ENCODE results near the gene AKIRIN2.
"Not testable (repeated sequence)": the region's sequence is repeated elsewhere in the genome, so short reads cannot be mapped to it uniquely, and the experiment has no call there.

Gene AKIRIN2

DNA sequence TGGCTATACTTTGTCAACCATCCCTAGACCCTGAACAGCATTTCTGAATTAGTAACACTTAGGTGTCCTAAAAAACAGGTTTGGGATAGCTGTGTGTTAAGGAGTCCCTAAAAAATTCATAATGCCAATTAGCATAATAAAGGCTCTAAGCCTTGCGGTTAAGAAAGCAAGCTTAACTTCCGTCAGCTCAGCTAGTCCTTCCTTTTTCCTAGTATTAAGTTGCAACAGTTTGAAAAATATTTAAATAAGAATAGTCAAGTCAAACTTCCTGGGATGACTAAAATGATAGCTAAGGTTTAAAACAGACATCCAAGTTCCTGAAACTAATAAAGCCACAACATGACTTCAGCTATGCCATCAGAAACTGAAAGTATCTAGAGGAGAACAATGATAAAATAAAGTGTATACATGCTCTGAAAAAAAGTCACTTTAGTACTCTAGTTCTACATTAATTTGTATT lies 3.5 kb downstream of the AKIRIN2 start:
- Histone ChIP-seq H3K9ac (ENCODE audit: low read length) (peak overlapping the region; percentile 45), H3K23ac (ENCODE audit: low read length) (no peak overlapping the region)
- WGBS (ENCODE audit: extremely low coverage, insufficient coverage, low lambda C conversion rate): no CpG with 5 or more reads among the region's 2 CpGs

DNA sequence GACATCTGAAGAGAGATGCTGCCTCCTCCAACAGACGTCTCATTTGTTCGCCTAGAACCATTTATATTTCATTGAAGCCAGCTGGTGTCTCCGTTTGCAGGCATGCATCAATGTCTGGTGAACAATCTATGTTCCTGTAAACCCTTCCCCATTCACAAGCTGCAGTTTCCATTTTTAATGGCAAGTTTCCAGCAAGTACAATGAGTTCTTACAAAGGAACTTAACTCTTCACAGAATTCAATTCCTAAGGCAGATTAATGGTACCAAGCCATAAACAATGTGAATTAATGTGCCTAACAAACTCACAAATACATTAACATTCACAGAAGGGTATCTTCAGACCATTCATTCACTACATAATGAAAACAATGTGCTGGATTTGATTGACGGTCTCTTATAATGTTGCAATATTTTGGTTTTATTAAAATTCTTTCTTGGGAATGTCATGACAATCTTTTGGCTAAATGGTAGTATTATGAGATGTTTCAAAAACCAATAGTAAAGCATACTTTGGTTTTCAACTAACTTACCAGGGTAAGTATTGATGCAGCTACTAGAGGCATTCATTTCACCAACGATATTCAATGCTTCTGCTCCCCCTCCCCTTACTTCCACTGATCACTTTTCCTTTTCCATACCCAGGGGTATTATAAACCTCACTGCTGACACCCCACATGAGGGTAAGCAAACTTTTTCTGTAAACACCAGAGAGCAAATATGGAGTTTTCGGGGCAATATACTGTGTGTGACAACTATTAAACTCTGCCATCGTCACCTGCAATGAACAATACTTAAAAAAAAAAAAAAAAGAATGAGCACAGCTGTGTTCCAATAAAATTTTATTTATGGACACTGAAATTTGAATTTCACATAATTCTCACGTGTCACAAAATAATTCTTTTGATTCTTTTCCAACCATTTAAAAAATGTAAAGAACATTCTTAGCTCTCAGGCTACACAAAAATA lies 4.2 kb downstream of the AKIRIN2 start:
- Histone ChIP-seq H2AK5ac (ENCODE audit: low read length) (no peak overlapping the region), H3K56ac (ENCODE audit: low read length) (no peak overlapping the region), H4K8ac (ENCODE audit: low read depth, low read length) (no peak overlapping the region), H3K23ac (ENCODE audit: low read length) (no peak overlapping the region), H3K4ac (ENCODE audit: low read depth, low read length) (no peak overlapping the region), H2BK5ac (ENCODE audit: low read length) (no peak overlapping the region), H3K18ac (ENCODE audit: low read length) (no peak overlapping the region), H3K36me3 (ENCODE audit: control insufficient read depth, insufficient read depth, low read length) (no peaks in the 10 kb centered on the region), H3K79me1 (ENCODE audit: low read length) (no peaks in the 10 kb centered on the region), H3K4me1 (ENCODE audit: control insufficient read depth, low read depth, low read length) (peaks cover 5% of the 10 kb centered on the region), H3K9ac (ENCODE audit: low read length) (peak overlapping the region; percentile 45), H4K5ac (ENCODE audit: low read length) (no peak overlapping the region), H3K4me2 (ENCODE audit: low read length) (peak overlapping the region; percentile 39), H3K4me3 (ENCODE audit: low read length) (no peak overlapping the region), H3K79me2 (ENCODE audit: control insufficient read depth, insufficient read depth, low read length) (peaks cover 79% of the 10 kb centered on the region), H2BK120ac (ENCODE audit: low read depth, low read length) (no peak overlapping the region), H3K27ac (ENCODE audit: low read depth, low read length) (no peak overlapping the region), H2BK15ac (replicated peaks; ENCODE audit: low read depth) (no peak overlapping the region), H3K27me3 (ENCODE audit: insufficient read depth, low read length, poor library complexity) (no peaks in the 10 kb centered on the region)
- no peak for DNase-seq
- WGBS (ENCODE audit: extremely low coverage, insufficient coverage, low lambda C conversion rate): no CpG with 5 or more reads among the region's 8 CpGs

More for the DNA sequence above, 3.5 kb downstream of the AKIRIN2 start:
- Histone ChIP-seq H3K4me2 (ENCODE audit: low read length) (peak overlapping the region; percentile 18), H3K79me1 (ENCODE audit: low read length) (no peaks in the 10 kb centered on the region), H3K18ac (ENCODE audit: low read length) (no peak overlapping the region), H2BK120ac (ENCODE audit: low read depth, low read length) (no peak overlapping the region), H2BK5ac (ENCODE audit: low read length) (no peak overlapping the region), H3K4me1 (ENCODE audit: control insufficient read depth, low read depth, low read length) (peaks cover 5% of the 10 kb centered on the region), H3K4me3 (ENCODE audit: low read length) (no peak overlapping the region), H3K4ac (ENCODE audit: low read depth, low read length) (no peak overlapping the region), H4K5ac (ENCODE audit: low read length) (no peak overlapping the region), H3K27me3 (ENCODE audit: insufficient read depth, low read length, poor library complexity) (no peaks in the 10 kb centered on the region), H2AK5ac (ENCODE audit: low read length) (no peak overlapping the region), H2BK15ac (replicated peaks; ENCODE audit: low read depth) (no peak overlapping the region), H3K79me2 (ENCODE audit: control insufficient read depth, insufficient read depth, low read length) (peaks cover 72% of the 10 kb centered on the region), H3K56ac (ENCODE audit: low read length) (no peak overlapping the region), H3K27ac (ENCODE audit: low read depth, low read length) (no peak overlapping the region), H4K8ac (ENCODE audit: low read depth, low read length) (no peak overlapping the region), H3K36me3 (ENCODE audit: control insufficient read depth, insufficient read depth, low read length) (no peaks in the 10 kb centered on the region)
- no peak for DNase-seq

DNA sequence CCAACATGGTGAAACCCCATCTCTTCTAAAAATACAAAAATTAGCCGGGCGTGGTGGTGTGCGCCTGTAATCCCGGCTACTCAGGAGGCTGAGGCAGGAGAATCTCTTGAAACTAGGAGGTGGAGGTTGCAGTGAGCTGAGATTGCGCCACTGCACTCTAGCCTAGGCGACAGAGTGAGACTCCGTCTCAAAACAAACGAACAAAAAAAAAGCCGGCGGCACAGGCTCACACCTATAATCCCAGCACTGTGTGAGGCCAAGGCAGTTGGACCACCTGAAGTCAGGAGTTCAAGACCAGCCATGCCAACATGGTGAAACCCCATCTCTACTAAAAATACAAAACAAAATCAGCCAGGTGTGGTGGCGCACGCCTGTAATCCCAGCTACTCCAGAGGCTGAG lies 5.2 kb downstream of the AKIRIN2 start:
- not testable (repeated sequence) for H3K4me2 ChIP-seq (ENCODE audit: low read length); H3K4me3 ChIP-seq (ENCODE audit: low read length); H3K9ac ChIP-seq (ENCODE audit: low read length); H2BK5ac ChIP-seq (ENCODE audit: low read length); H3K79me1 ChIP-seq (ENCODE audit: low read length); H2AK5ac ChIP-seq (ENCODE audit: low read length); H3K27me3 ChIP-seq (ENCODE audit: insufficient read depth, low read length, poor library complexity); H3K27ac ChIP-seq (ENCODE audit: low read depth, low read length); H3K56ac ChIP-seq (ENCODE audit: low read length); H3K4me1 ChIP-seq (ENCODE audit: control insufficient read depth, low read depth, low read length); H2BK15ac ChIP-seq (replicated peaks; ENCODE audit: low read depth); H2BK120ac ChIP-seq (ENCODE audit: low read depth, low read length); H3K4ac ChIP-seq (ENCODE audit: low read depth, low read length); H4K5ac ChIP-seq (ENCODE audit: low read length); H4K8ac ChIP-seq (ENCODE audit: low read depth, low read length); H3K36me3 ChIP-seq (ENCODE audit: control insufficient read depth, insufficient read depth, low read length); DNase-seq; H3K18ac ChIP-seq (ENCODE audit: low read length); H3K23ac ChIP-seq (ENCODE audit: low read length)
- H3K79me2 ChIP-seq (ENCODE audit: control insufficient read depth, insufficient read depth, low read length): peaks cover 87% of the 10 kb centered on the region
- WGBS (ENCODE audit: extremely low coverage, insufficient coverage, low lambda C conversion rate): no CpG with 5 or more reads among the region's 12 CpGs

DNA sequence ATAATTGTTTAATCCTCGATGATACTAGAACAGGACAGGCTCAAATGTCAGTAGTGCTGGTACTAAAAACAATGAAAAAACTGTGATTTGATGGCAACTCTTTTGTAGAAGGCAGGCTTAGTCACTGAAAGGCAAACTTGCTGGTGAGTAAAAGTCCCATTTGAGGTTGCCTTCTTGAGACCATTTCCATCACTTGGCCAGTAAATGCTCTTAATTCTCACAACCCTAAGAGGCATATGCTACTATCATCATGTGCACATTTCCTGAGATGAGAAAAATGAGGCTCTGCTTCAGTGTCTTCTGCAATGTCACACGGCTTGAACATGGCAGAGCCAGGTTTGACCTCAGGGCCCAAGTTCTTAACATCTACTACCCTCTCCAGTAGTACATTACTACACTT lies 9.9 kb downstream of the AKIRIN2 start:
- no peak for DNase-seq
- no peak overlapping the region for H2BK120ac ChIP-seq (ENCODE audit: low read depth, low read length)
- H3K4ac ChIP-seq (ENCODE audit: low read depth, low read length): no peak overlapping the region
- no peak overlapping the region for H3K56ac ChIP-seq (ENCODE audit: low read length)
- no peak overlapping the region for H3K4me2 ChIP-seq (ENCODE audit: low read length)
- no peak overlapping the region for H2BK15ac ChIP-seq (replicated peaks; ENCODE audit: low read depth)
- no peak overlapping the region for H4K8ac ChIP-seq (ENCODE audit: low read depth, low read length)
- H3K4me1 ChIP-seq (ENCODE audit: control insufficient read depth, low read depth, low read length): peaks cover 1% of the 10 kb centered on the region
- H3K79me1 ChIP-seq (ENCODE audit: low read length): no peaks in the 10 kb centered on the region
- H4K5ac ChIP-seq (ENCODE audit: low read length): no peak overlapping the region
- no peak overlapping the region for H2AK5ac ChIP-seq (ENCODE audit: low read length)
- H2BK5ac ChIP-seq (ENCODE audit: low read length): no peak overlapping the region
- no CpG with 5 or more reads among the region's 2 CpGs for WGBS (ENCODE audit: extremely low coverage, insufficient coverage, low lambda C conversion rate)
- no peak overlapping the region for H3K23ac ChIP-seq (ENCODE audit: low read length)
- no peak overlapping the region for H3K9ac ChIP-seq (ENCODE audit: low read length)
- no peak overlapping the region for H3K27ac ChIP-seq (ENCODE audit: low read depth, low read length)
- H3K36me3 ChIP-seq (ENCODE audit: control insufficient read depth, insufficient read depth, low read length): no peaks in the 10 kb centered on the region
- no peak overlapping the region for H3K4me3 ChIP-seq (ENCODE audit: low read length)
- H3K27me3 ChIP-seq (ENCODE audit: insufficient read depth, low read length, poor library complexity): no peaks in the 10 kb centered on the region
- peaks cover 89% of the 10 kb centered on the region for H3K79me2 ChIP-seq (ENCODE audit: control insufficient read depth, insufficient read depth, low read length)
- H3K18ac ChIP-seq (ENCODE audit: low read length): no peak overlapping the region

DNA sequence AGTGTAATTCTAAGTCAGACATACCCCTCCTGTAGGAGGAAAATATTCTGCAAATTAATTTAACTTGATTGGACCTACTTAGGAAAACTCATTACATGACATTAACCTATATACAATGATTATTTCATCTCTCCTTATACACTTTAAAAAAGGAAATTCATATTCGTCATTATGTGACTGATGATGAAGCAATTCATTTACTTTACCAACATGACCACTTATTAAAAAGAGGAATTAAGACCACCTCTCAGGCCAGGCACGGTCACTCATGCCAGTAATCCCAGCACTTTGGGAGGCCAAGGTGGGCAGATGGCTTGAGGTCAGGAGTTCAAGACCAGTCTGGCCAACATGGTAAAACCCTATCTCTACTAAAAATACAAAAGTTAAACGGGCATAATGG lies 11.6 kb downstream of the AKIRIN2 start:
- no CpG with 5 or more reads among the region's 3 CpGs for WGBS (ENCODE audit: extremely low coverage, insufficient coverage, low lambda C conversion rate)
- H2BK120ac ChIP-seq (ENCODE audit: low read depth, low read length): no peak overlapping the region
- H3K4me1 ChIP-seq (ENCODE audit: control insufficient read depth, low read depth, low read length): peaks cover 1% of the 10 kb centered on the region
- H3K79me2 ChIP-seq (ENCODE audit: control insufficient read depth, insufficient read depth, low read length): peaks cover 89% of the 10 kb centered on the region
- H3K18ac ChIP-seq (ENCODE audit: low read length): no peak overlapping the region
- no peak overlapping the region for H3K4ac ChIP-seq (ENCODE audit: low read depth, low read length)
- H3K23ac ChIP-seq (ENCODE audit: low read length): peak overlapping the region; percentile 2
- H4K8ac ChIP-seq (ENCODE audit: low read depth, low read length): no peak overlapping the region
- no peak overlapping the region for H2BK15ac ChIP-seq (replicated peaks; ENCODE audit: low read depth)
- H2BK5ac ChIP-seq (ENCODE audit: low read length): no peak overlapping the region
- no peak overlapping the region for H3K56ac ChIP-seq (ENCODE audit: low read length)
- H3K9ac ChIP-seq (ENCODE audit: low read length): no peak overlapping the region
- H3K27me3 ChIP-seq (ENCODE audit: insufficient read depth, low read length, poor library complexity): no peaks in the 10 kb centered on the region
- no peak for DNase-seq
- H3K79me1 ChIP-seq (ENCODE audit: low read length): no peaks in the 10 kb centered on the region
- H2AK5ac ChIP-seq (ENCODE audit: low read length): no peak overlapping the region
- no peaks in the 10 kb centered on the region for H3K36me3 ChIP-seq (ENCODE audit: control insufficient read depth, insufficient read depth, low read length)
- H3K4me3 ChIP-seq (ENCODE audit: low read length): no peak overlapping the region
- no peak overlapping the region for H4K5ac ChIP-seq (ENCODE audit: low read length)
- no peak overlapping the region for H3K4me2 ChIP-seq (ENCODE audit: low read length)
- H3K27ac ChIP-seq (ENCODE audit: low read depth, low read length): no peak overlapping the region
